Tibial nerve (tissue), 3 donors: ENCODE data around the gene THUMPD2.

Source experiments
- CTCF ChIP-seq, 5 experiments: fragments of 200-600 bp in 3 of 5; fragments of 450-650 bp in 2 of 5; sonication (generic) in 3 of 5; IDR thresholded peaks; one replicate each; pipeline ENCODE4 v1.5.1; 2016 to 2019; ENCODE audit warnings: antibody characterized with exemption in 5 of 5, mild to moderate bottlenecking in 3 of 5, moderate library complexity in 2 of 5
- POLR2A ChIP-seq, 2 donors: fragments of 450-650 bp; IDR thresholded peaks; one replicate each; pipeline ENCODE4 v1.6.1; 2017; ENCODE audit warnings: antibody characterized with exemption in 2 of 2, mild to moderate bottlenecking in 2 of 2, moderate library complexity in 2 of 2

GRCh38 chr2:39730276-39730675, 48.8 kb downstream of the THUMPD2 start:
- TF ChIP-seq CTCF (IDR thresholded peaks at IDR 0.05) = no peak
- TF ChIP-seq POLR2A (IDR thresholded peaks at IDR 0.05) = no peak
